Activated CD8-positive, alpha-beta T cell treated with anti-CD3 and anti-CD28 coated beads for 36 hours (primary cell): ENCODE results near the gene WDR26. TPM values are rescaled to one million over a fixed set of nuclear protein-coding genes. Genes with fewer than 3 reads are reported as not detected.

Experiments used
- ATAC-seq: fragments of 200-7000 bp; cut with Tn5 transposase; one replicate; pipeline ENCODE4 v1.10.0; 2021; ENCODE audit warnings: mild to moderate bottlenecking, moderate library complexity
- CTCF ChIA-PET: fragments of 350-600 bp; sonication (Branson Sonifier 250); formaldehyde crosslinking; loops from one replicate; lab custom pipeline; 2021; ENCODE audit warnings: antibody characterized with exemption; lab: Charles Lee
- POLR2A ChIA-PET: fragments of 350-600 bp; sonication (Branson Sonifier 250); formaldehyde crosslinking; loops from one replicate; lab custom pipeline; 2021; ENCODE audit warnings: antibody characterized with exemption; lab: Charles Lee
- DNase-seq: peaks from one replicate; pipeline ENCODE4 v3.0.0-alpha.2; 2020
- H3K27ac Mint-ChIP-seq: one replicate; pipeline ENCODE4 v1.8.0; 2021; ENCODE audit warnings: mild to moderate bottlenecking, mixed read lengths
- H3K27me3 Mint-ChIP-seq: one replicate; pipeline ENCODE4 v1.8.0; 2021; ENCODE audit warnings: mixed read lengths
- H3K36me3 Mint-ChIP-seq: one replicate; pipeline ENCODE4 v1.8.0; 2021; ENCODE audit warnings: low read depth, mixed read lengths
- H3K4me1 Mint-ChIP-seq: one replicate; pipeline ENCODE4 v1.8.0; 2021; ENCODE audit warnings: low read depth, mixed read lengths
- H3K4me3 Mint-ChIP-seq: one replicate; pipeline ENCODE4 v1.8.0; 2021; ENCODE audit warnings: mild to moderate bottlenecking, moderate library complexity, mixed read lengths
- H3K9me3 Mint-ChIP-seq: one replicate; pipeline ENCODE4 v1.8.0; 2021; ENCODE audit warnings: mixed read lengths
- CTCF ChIP-seq: fragments of 200-600 bp; IDR thresholded peaks from one replicate; pipeline ENCODE4 v1.8.0; 2022; ENCODE audit warnings: antibody characterized with exemption, mild to moderate bottlenecking
- intact Hi-C: fragments of 100-400 bp; cut with micrococcal nuclease; formaldehyde crosslinking; loops from one replicate; pipeline ENCODE4 v1.10.0; 2022
- total RNA-seq, 2 experiments: library from RNA; stranded (reverse); gene quantifications; one replicate each; pipeline ENCODE4 v1.2.3, GENCODE V29; 2021

The WDR26 gene
- total RNA-seq, 2 experiments from 2014 or later: 75.2 to 75.8 TPM

GRCh38 chr1:224378855-224379631 is 55.6 kb downstream of the WDR26 start:
- Mint-ChIP-seq H3K27me3 (no peaks in the 10 kb centered on the region), H3K36me3 (peaks cover 56% of the 10 kb centered on the region), H3K4me3 (no peak overlapping the region), H3K4me1 (peaks cover 89% of the 10 kb centered on the region), H3K9me3 (no peaks in the 10 kb centered on the region), H3K27ac (peak overlapping the region; percentile 59)
- ATAC-seq (no peak), DNase-seq (no peak)
- intact Hi-C loops: no loop called here
- TF ChIP-seq CTCF: no peak
- POLR2A ChIA-PET: interaction anchor here (0.6 to 1.8 kb wide), 5 partner anchors 11 to 197 kb away, joined by 3 to 10 read pairs (median 5); no protein-coding TSS in a partner anchor
- CTCF ChIA-PET: interaction anchor here (0.6 to 1.4 kb wide), 3 partner anchors 9 to 49 kb away, joined by 3 to 4 read pairs (median 3); partner anchors contain the start of gene NVL

GRCh38 chr1:224377676-224378006 is 57.0 kb downstream of the WDR26 start:
- DNase-seq: peak; percentile 71
- intact Hi-C loops: loop anchor here (2.0 kb wide), 1 partner anchor 21 kb away; the partner anchor contains the start of gene CNIH4
- H3K4me3 Mint-ChIP-seq: no peak overlapping the region

GRCh38 chr1:224375059-224375458 is 59.5 kb downstream of the WDR26 start:
- Mint-ChIP-seq H3K4me3 (no peak overlapping the region), H3K4me1 (peaks cover 81% of the 10 kb centered on the region), H3K27ac (no peak overlapping the region), H3K9me3 (no peaks in the 10 kb centered on the region), H3K27me3 (no peaks in the 10 kb centered on the region), H3K36me3 (peaks cover 79% of the 10 kb centered on the region)
- CTCF ChIA-PET: interaction anchor here (0.6 to 2.2 kb wide), 7 partner anchors 8 to 147 kb away, joined by 3 to 9 read pairs (median 4); no protein-coding TSS in a partner anchor
- TF ChIP-seq CTCF: no peak
- POLR2A ChIA-PET: interaction anchor here (1.2 to 2.7 kb wide), 3 partner anchors 10 to 45 kb away, joined by 3 to 14 read pairs (median 5); partner anchors contain the start of genes CNIH4 and NVL
- DNase-seq (no peak), ATAC-seq (no peak)
- intact Hi-C loops: no loop called here

More at GRCh38 chr1:224377676-224378006, 57.0 kb downstream of the WDR26 start:
- peak; percentile 65 for ATAC-seq
- no peak for TF ChIP-seq CTCF
- CTCF ChIA-PET: interaction anchor here (1.1 to 1.3 kb wide), 2 partner anchors 12 to 37 kb away, joined by 3 read pairs; no protein-coding TSS in a partner anchor
- POLR2A ChIA-PET: interaction anchor here (0.8 to 2.4 kb wide), 5 partner anchors 10 to 20 kb away, joined by 4 to 10 read pairs (median 4); partner anchors contain the start of gene CNIH4
- H3K4me1 Mint-ChIP-seq: peaks cover 92% of the 10 kb centered on the region
- H3K36me3 Mint-ChIP-seq: peaks cover 65% of the 10 kb centered on the region
- H3K27me3 Mint-ChIP-seq: no peaks in the 10 kb centered on the region
- peak overlapping the region; percentile 75 for H3K27ac Mint-ChIP-seq
- H3K9me3 Mint-ChIP-seq: no peaks in the 10 kb centered on the region

GRCh38 chr1:224373008-224373590 is 61.5 kb downstream of the WDR26 start:
- Mint-ChIP-seq H3K27me3 (no peaks in the 10 kb centered on the region), H3K36me3 (peaks cover 81% of the 10 kb centered on the region), H3K4me3 (no peak overlapping the region), H3K9me3 (no peaks in the 10 kb centered on the region), H3K27ac (no peak overlapping the region), H3K4me1 (peaks cover 77% of the 10 kb centered on the region)
- ATAC-seq (no peak), DNase-seq (no peak)
- intact Hi-C loops: no loop called here
- POLR2A ChIA-PET: no interaction called here
- CTCF ChIA-PET: no interaction called here
- TF ChIP-seq CTCF: no peak
